SU-DHL-6 (cell line): ENCODE data around the gene RNF222.

Source experiments
- H2AFZ ChIP-seq: fragments of 200-600 bp; sonication (generic); 2 replicates; pipeline ENCODE4 v1.6.1; 2014; ENCODE audit warnings: low read depth, mild to moderate bottlenecking, moderate library complexity, mixed read lengths, antibody characterized with exemption, low read length; ENCODE audit not compliant: severe bottlenecking
- H3F3A ChIP-seq: fragments of 200-600 bp; shearing (Covaris generic); 2 replicates; pipeline ENCODE4 v1.6.0; 2016; ENCODE audit warnings: antibody characterized with exemption, mild to moderate bottlenecking; ENCODE audit not compliant: insufficient read depth
- H3K27ac ChIP-seq: fragments of 200-600 bp; sonication (generic); 2 replicates; pipeline ENCODE4 v1.5.1; 2016; ENCODE audit warnings: low read depth, mild to moderate bottlenecking, low read length, moderate library complexity, mixed read lengths
- H3K27me3 ChIP-seq: fragments of 200-600 bp; sonication (generic), shearing (Covaris generic); 2 replicates; pipeline ENCODE4 v1.6.0; 2014; ENCODE audit warnings: mild to moderate bottlenecking, low read length
- H3K36me3 ChIP-seq: fragments of 200-600 bp; sonication (generic); 2 replicates; pipeline ENCODE4 v1.6.1; 2014; ENCODE audit warnings: mild to moderate bottlenecking, low read length, mixed read lengths
- H3K4me2 ChIP-seq: fragments of 300-600, 200-600 bp; shearing (Covaris generic), sonication (generic); 2 replicates; pipeline ENCODE4 v1.6.0; 2014; ENCODE audit warnings: low read length, low read depth, mild to moderate bottlenecking; ENCODE audit not compliant: poor library complexity, severe bottlenecking
- H3K4me3 ChIP-seq: fragments of 200-600 bp; sonication (generic); 2 replicates; pipeline ENCODE4 v1.5.1; 2014; ENCODE audit warnings: antibody characterized with exemption, low read length, mild to moderate bottlenecking, mixed read lengths; ENCODE audit not compliant: insufficient read depth, poor library complexity, severe bottlenecking
- H3K79me2 ChIP-seq: fragments of 200-600 bp; sonication (generic); 2 replicates; pipeline ENCODE4 v1.6.1; 2014; ENCODE audit warnings: mild to moderate bottlenecking, low read length, moderate library complexity; ENCODE audit not compliant: insufficient read depth
- H3K9ac ChIP-seq: fragments of 200-600 bp; sonication (generic); 2 replicates; pipeline ENCODE4 v1.7.0; 2014; ENCODE audit warnings: mild to moderate bottlenecking, low read length
- H3K9me2 ChIP-seq: fragments of 200-600 bp; sonication (generic); replicated peaks from 2 replicates; pipeline ENCODE4 v1.6.1; 2014; ENCODE audit warnings: low read length; ENCODE audit not compliant: insufficient read depth
- H3K9me3 ChIP-seq: fragments of 200-600 bp; sonication (generic); 2 replicates; pipeline ENCODE4 v1.6.1; 2014; ENCODE audit warnings: low read length, mixed read lengths; ENCODE audit not compliant: insufficient read depth
- H4K20me1 ChIP-seq: fragments of 200-600 bp; sonication (generic); 2 replicates; pipeline ENCODE4 v1.6.1; 2014; ENCODE audit warnings: low read depth, mild to moderate bottlenecking, antibody characterized with exemption, low read length, moderate library complexity, mixed read lengths
- EZH2phosphoT487 ChIP-seq: fragments of 200-600 bp; sonication (generic), shearing (Covaris generic); conservative IDR thresholded peaks from 2 replicates; pipeline ENCODE4 v1.6.1; 2018; ENCODE audit warnings: mild to moderate bottlenecking, antibody characterized with exemption, low read length, moderate library complexity, mixed read lengths
- TF ChIP-seq, protein P1 (sequence below): fragments of 200-600 bp; sonication (generic); IDR thresholded peaks from one replicate; pipeline ENCODE4 v1.5.1; 2017; ENCODE audit warnings: antibody characterized with exemption, mild to moderate bottlenecking, low read length, moderate library complexity; ENCODE audit not compliant: insufficient read depth, poor library complexity, severe bottlenecking

Gene RNF222

DNA sequence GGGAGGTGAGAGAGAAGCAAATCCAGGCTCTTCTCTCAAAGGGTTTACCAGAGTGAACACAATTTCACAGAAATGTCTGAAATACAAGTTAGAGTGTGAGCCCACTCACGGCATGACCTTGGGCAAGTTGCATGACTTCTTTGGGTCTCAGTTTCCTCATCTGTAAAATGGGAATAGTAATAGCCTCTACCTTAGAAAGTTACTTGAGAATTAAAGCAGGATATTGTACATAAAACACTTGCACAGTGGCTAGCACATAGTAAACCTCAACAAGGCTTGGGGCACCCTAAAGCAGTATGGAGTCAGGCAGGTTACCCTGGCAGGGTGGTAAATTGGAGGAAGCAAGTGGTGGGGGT, 13.2 kb upstream of the RNF222 start:
- no peaks in the 10 kb centered on the region for H3F3A ChIP-seq
- H3K27me3 ChIP-seq, result no peaks in the 10 kb centered on the region
- no peaks in the 10 kb centered on the region for H4K20me1 ChIP-seq
- H3K4me3 ChIP-seq, result no peak overlapping the region
- no peak overlapping the region for H3K27ac ChIP-seq
- H3K4me2 ChIP-seq, result no peak overlapping the region
- H3K9ac ChIP-seq, result no peak overlapping the region
- H3K9me3 ChIP-seq, result no peaks in the 10 kb centered on the region
- no peak for TF ChIP-seq EZH2phosphoT487
- TF ChIP-seq, protein P1, sequence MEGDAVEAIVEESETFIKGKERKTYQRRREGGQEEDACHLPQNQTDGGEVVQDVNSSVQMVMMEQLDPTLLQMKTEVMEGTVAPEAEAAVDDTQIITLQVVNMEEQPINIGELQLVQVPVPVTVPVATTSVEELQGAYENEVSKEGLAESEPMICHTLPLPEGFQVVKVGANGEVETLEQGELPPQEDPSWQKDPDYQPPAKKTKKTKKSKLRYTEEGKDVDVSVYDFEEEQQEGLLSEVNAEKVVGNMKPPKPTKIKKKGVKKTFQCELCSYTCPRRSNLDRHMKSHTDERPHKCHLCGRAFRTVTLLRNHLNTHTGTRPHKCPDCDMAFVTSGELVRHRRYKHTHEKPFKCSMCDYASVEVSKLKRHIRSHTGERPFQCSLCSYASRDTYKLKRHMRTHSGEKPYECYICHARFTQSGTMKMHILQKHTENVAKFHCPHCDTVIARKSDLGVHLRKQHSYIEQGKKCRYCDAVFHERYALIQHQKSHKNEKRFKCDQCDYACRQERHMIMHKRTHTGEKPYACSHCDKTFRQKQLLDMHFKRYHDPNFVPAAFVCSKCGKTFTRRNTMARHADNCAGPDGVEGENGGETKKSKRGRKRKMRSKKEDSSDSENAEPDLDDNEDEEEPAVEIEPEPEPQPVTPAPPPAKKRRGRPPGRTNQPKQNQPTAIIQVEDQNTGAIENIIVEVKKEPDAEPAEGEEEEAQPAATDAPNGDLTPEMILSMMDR, result no peak
- no peaks in the 10 kb centered on the region for H3K79me2 ChIP-seq
- H3K36me3 ChIP-seq, result no peaks in the 10 kb centered on the region
- no peaks in the 10 kb centered on the region for H3K9me2 ChIP-seq
- H2AFZ ChIP-seq, result no peak overlapping the region

DNA sequence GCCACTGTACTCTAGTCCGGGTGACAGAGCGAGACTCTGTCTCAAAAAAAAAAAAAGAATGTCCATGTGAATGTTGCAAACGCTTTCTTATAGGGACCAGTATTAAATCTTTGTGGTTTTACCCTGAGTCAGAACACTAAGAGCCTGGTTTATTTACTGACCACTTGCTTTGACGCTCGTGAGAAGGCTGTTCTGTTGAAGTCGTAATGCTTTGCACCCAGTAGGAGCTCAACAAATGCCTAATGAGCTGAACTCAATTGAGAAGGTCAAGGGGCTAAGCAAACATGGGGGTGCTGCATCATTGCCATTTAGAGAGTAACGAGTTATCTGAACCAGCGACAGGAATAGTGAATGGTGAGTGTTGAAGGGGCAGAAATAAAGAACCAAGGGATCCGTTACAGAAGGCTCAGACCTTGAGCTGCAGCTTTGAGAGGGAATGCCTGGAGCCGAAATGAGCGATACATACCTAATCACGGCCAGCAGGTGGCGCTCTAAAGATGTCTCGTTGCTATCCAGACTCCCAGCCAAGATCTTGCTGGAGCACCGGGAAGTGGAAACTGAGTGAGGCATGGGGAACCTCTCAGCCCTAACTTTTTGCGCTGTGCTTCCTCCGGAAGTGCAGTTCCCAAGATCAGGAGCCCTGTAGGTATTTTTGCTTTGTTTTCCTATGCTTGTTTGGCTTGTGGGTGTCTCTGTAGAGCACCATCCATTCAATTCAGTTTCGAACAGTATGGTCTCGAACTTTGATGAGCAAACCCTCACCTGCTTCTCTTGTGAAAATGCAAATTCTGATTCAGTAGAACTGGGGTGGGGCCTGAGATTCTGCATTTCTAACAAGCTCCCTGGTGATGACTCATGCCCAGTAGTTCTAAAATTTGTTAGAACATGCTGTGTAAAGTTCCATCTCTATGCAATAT, 12.6 kb upstream of the RNF222 start:
- Histone ChIP-seq H2AFZ (peak overlapping the region; percentile 68), H3K4me2 (no peak overlapping the region)

DNA sequence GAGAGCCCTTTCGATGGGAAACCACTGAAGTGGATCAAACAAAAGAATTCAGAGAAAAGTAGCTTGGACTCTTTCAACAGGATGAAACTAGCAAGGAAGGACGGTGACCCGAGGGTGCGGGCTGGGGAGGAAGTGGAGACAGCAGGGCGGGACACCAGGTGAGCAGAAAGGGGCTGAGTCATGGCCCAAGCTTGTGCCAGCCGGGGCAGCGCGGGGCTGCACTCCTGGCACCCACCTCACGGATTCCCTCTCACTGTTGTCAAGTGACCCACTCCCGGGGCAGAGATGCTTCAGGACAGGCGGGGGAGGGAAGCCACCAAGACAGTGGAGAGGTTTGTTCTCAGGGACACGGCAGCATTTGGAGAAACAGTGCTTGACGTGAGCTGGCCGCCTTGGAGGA, 10.7 kb upstream of the RNF222 start:
- H3K9me3 ChIP-seq, result no peaks in the 10 kb centered on the region
- no peak overlapping the region for H3K4me3 ChIP-seq
- H3K4me2 ChIP-seq, result no peak overlapping the region
- H3F3A ChIP-seq, result no peaks in the 10 kb centered on the region
- H3K36me3 ChIP-seq, result no peaks in the 10 kb centered on the region
- no peaks in the 10 kb centered on the region for H3K79me2 ChIP-seq
- TF ChIP-seq, protein P1, result no peak
- TF ChIP-seq EZH2phosphoT487, result no peak
- H3K27ac ChIP-seq, result no peak overlapping the region
- H3K27me3 ChIP-seq, result no peaks in the 10 kb centered on the region
- no peak overlapping the region for H3K9ac ChIP-seq
- no peak overlapping the region for H2AFZ ChIP-seq
- H3K9me2 ChIP-seq, result no peaks in the 10 kb centered on the region
- H4K20me1 ChIP-seq, result no peaks in the 10 kb centered on the region

More for the DNA sequence above, 12.6 kb upstream of the RNF222 start:
- Histone ChIP-seq H3K79me2 (no peaks in the 10 kb centered on the region), H3K9me2 (no peaks in the 10 kb centered on the region), H3K9me3 (no peaks in the 10 kb centered on the region), H3K27ac (no peak overlapping the region), H3F3A (no peaks in the 10 kb centered on the region), H3K4me3 (no peak overlapping the region), H3K27me3 (no peaks in the 10 kb centered on the region), H3K36me3 (no peaks in the 10 kb centered on the region), H3K9ac (no peak overlapping the region), H4K20me1 (no peaks in the 10 kb centered on the region)
- TF ChIP-seq, protein P1, result peak; percentile 73
- TF ChIP-seq EZH2phosphoT487, result no peak
